GM12865 (cell line): Measurements from ENCODE around the gene R3HCC1L.

Source experiments
- DNase-seq: peaks from one replicate; pipeline ENCODE4 v3.0.0; 2010; ENCODE audit warnings: low read depth
- H3K4me3 ChIP-seq: 2 replicates; pipeline ENCODE4 v1.5.1; 2011; ENCODE audit warnings: mild to moderate bottlenecking, low read depth, low read length, control low read depth
- TF ChIP-seq, protein P1 (sequence below): IDR thresholded peaks from 2 replicates; pipeline ENCODE4 v1.5.1; 2011; ENCODE audit warnings: low read length, control low read depth, low read depth, inconsistent platforms; ENCODE audit not compliant: insufficient read depth; ENCODE audit errors: missing control alignments

The R3HCC1L gene

DNA sequence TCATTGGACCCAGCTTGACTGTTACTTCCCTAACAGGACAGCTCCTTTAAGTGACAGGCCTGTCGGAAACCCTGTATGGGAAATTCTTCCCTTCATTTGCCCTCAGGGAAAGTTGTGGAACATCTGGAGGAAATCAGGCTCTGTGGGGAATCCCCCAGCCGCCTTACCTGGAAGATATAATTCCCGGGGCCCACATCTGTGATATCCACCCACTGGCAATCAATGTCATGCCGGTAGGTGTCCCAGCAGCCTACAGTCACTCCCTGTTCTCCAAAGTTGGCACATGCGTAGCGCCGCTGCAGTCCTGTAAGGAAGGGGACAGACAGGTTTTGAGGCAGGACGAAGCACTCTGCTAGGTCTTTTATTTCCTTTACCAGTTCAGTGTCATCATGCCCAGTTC lies 116.9 kb downstream of the R3HCC1L start:
- H3K4me3 ChIP-seq: no peak overlapping the region
- DNase-seq: no peak
- TF ChIP-seq, protein P1, sequence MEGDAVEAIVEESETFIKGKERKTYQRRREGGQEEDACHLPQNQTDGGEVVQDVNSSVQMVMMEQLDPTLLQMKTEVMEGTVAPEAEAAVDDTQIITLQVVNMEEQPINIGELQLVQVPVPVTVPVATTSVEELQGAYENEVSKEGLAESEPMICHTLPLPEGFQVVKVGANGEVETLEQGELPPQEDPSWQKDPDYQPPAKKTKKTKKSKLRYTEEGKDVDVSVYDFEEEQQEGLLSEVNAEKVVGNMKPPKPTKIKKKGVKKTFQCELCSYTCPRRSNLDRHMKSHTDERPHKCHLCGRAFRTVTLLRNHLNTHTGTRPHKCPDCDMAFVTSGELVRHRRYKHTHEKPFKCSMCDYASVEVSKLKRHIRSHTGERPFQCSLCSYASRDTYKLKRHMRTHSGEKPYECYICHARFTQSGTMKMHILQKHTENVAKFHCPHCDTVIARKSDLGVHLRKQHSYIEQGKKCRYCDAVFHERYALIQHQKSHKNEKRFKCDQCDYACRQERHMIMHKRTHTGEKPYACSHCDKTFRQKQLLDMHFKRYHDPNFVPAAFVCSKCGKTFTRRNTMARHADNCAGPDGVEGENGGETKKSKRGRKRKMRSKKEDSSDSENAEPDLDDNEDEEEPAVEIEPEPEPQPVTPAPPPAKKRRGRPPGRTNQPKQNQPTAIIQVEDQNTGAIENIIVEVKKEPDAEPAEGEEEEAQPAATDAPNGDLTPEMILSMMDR: no peak

DNA sequence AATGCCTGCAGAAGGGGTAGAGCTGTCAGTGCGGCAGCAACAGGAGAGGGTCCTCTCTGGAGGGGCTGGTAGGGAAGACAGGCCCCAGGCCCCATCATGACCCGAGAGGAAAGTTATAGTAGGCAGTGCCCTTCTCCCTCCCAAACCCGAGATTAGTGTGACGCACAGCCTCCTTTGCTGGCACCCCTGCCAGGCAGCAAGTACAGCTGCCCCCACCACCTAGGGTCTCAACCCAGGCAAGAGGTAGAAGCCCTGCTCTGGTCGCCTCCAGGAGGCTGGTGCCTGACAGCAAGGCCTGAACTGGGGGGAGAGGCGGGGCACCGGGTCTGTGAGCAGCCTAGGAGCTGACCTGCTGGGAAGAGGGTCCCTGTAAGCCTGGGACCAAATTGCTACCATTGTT lies 118.0 kb downstream of the R3HCC1L start:
- TF ChIP-seq, protein P1: no peak
- no peak for DNase-seq
- H3K4me3 ChIP-seq: no peak overlapping the region

DNA sequence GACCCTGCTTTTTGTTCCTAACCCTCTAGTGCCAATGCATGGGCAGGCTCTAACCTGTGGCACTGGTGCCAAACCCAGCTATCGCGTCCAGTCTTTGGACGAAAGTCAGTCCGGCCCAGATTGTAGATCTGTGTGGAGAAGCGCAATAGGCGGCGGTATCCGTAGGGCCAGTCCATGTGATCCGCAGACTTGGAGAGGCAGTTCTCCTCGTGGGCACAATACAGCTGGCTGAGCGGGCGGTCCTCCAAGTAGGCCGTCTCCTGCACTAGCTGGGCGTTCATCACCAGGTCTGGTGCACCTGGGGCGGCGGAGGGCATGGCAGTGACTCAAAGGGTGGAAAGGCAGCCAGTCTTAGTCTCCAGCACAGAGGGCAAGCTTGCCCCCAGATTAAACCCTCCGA lies 119.0 kb downstream of the R3HCC1L start:
- TF ChIP-seq, protein P1: no peak
- DNase-seq: no peak
- no peak overlapping the region for H3K4me3 ChIP-seq

DNA sequence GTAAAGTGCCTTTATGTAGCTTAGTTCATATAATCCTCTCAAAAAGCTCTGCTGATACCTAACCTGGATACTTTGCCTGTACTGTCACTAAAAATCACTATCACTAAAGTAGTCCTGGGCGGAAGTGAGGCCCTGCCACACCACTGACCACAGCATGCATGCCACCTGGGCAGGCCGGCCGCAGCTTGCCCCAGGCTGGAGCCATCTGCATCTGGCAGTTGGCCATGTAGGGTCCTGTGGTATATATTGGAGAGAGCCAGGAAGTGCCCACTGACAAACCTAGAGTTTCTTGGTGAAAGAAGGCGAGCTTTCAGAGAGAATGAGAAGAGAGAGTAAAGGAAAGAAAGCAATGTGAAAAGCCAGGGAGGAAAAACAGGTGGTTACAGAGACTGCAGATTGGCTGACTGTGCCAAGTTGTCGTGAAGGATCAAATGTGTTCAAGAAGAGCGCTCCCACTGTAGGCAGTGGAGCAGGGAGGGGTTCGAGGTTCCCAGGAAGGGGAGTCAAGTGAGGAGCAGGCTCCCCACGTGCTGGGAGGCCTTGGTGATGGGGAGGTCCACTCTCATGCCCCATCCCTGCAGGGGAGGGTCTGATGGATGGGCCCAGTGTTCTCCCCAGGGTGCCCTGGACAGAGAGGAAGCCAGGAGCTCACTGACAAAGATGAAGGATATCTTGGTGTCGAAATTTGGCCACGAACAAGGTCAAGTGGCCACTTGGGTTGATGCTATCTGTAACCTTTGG lies 119.9 kb downstream of the R3HCC1L start:
- TF ChIP-seq, protein P1: no peak
- H3K4me3 ChIP-seq: no peak overlapping the region
- DNase-seq: no peak

DNA sequence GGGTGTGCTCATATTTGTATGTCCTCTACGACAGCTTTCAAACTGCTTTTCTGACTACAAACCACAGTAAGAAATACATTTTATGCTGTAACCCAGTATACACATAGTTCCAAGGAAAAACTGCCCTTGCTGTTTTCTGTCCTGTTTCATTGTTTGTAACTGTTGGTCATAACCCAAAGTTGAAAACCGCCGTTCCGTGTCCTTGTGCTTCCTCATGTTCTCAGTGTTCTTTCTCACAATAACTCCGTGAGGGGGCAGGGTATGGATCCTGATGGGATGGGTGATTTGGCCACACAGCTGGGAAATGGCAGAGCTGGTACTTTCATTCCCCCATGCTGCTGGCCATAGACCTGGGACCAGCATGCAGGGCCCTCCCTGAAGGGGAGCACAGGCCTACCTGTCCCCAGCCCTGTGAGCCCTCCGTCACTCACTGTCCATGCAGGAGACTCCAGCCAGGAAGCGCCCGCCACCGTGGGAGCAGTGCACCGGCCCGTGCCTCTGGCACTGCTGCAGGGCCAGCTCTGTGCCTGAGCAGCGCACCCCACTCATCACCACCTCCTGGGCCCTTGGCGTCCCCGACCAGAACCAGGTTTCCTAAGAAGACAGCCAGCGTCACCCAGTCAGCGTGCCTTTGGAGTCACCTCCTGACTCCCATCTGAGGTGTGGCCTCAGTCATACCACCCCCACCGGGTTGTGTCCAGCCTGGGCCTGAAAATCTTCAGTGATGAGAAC lies 120.9 kb downstream of the R3HCC1L start:
- TF ChIP-seq, protein P1: no peak
- no peak overlapping the region for H3K4me3 ChIP-seq
- no peak for DNase-seq

DNA sequence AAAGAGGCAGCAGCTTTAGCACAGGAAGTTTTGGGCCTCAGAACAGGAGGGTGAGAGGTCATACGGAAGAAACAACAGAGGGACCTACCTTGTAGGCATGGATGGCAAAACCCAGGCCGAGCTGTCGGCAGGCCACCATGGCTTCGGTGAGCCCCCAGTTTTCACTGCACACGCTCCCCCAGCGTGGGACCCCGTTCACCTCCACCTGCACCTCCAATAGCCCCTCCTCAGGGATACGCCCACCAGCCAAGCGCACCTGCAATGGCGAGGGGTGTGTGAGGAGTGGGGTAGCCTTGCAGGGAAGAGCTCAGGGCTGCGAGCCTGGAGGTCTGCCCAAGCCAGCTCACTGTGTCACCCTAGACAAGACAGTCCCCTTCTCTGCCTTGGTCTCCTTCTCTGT lies 122.2 kb downstream of the R3HCC1L start:
- TF ChIP-seq, protein P1: no peak
- DNase-seq: no peak
- H3K4me3 ChIP-seq: no peak overlapping the region

DNA sequence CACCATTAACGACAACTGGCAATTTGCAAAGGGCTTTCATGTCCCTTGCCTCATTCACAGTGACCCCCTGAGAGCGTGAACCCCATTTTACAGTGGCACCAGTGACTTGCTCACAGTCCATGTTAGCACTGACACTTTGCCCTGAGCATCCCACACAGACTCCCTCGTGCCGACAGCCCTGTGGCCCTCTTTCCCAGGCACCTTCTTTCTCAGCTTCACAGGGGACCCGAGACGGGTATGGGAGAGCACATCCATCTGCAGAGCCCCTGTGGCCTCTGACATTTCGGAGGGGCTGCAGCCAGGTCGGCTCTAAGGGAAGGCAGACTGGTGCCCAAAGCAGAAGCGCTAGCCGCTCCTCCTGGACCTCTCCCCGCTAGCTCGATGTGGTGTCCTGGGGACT lies 122.7 kb downstream of the R3HCC1L start:
- H3K4me3 ChIP-seq: no peak overlapping the region
- no peak for DNase-seq
- TF ChIP-seq, protein P1: no peak
